Left hindlimb (tissue), 1 donor: ENCODE results near the gene FRY.

Experiments
- DNase-seq: peaks from one replicate; pipeline ENCODE4 v3.0.0-alpha.2; 2018

FRY gene

DNA sequence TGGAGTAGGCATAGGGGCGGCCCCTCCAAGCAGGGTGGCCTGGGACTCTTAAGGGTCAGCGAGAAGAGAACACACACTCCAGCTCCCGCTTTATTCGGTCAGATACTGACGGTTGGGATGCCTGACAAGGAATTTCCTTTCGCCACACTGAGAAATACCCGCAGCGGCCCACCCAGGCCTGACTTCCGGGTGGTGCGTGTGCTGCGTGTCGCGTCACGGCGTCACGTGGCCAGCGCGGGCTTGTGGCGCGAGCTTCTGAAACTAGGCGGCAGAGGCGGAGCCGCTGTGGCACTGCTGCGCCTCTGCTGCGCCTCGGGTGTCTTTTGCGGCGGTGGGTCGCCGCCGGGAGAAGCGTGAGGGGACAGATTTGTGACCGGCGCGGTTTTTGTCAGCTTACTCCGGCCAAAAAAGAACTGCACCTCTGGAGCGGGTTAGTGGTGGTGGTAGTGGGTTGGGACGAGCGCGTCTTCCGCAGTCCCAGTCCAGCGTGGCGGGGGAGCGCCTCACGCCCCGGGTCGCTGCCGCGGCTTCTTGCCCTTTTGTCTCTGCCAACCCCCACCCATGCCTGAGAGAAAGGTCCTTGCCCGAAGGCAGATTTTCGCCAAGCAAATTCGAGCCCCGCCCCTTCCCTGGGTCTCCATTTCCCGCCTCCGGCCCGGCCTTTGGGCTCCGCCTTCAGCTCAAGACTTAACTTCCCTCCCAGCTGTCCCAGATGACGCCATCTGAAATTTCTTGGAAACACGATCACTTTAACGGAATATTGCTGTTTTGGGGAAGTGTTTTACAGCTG, 283.9 kb downstream of the FRY start, which contains the start of the genes BRCA2 and ZAR1L:
BRCA2 (plus strand) TSS at position 271 of the 790 bp plus-strand sequence. CDS start 953 bp downstream, outside the sequence.
ZAR1L (minus strand) TSS at position 126 of the 790 bp plus-strand sequence. CDS start 3,438 bp downstream, outside the sequence.
- peak; percentile 92 for DNase-seq

DNA sequence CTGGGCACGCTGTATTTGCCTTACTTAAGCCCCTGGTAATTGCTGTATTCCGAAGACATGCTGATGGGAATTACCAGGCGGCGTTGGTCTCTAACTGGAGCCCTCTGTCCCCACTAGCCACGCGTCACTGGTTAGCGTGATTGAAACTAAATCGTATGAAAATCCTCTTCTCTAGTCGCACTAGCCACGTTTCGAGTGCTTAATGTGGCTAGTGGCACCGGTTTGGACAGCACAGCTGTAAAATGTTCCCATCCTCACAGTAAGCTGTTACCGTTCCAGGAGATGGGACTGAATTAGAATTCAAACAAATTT, 284.4 kb downstream of the FRY start:
- DNase-seq, result no peak

- DNase-seq, result no peak
These were observed 284.9 kb downstream of the FRY start for GRCh38 chr13:32316501-32316900.

GRCh38 chr13:32317716-32318465, 286.3 kb downstream of the FRY start:
- DNase-seq, result no peak

DNA sequence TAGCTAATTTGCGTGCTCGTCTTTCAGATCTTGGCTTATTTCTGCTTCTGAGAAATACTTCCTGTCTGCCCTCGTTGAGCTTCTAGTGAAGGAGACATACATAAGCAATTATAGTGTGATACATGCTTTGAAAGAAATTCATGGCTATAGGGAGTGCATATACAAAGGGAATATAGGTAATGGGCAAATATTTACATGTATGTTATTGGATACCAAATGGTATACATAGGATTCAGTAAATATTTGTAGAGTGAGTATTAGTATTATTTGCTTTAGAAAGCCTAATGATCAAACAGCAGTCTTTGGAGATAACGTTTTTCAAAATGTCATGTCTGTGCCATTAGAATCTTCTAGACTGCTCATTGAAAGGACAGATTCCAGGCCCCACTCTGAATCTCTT, 289.0 kb downstream of the FRY start:
- DNase-seq, result no peak

DNA sequence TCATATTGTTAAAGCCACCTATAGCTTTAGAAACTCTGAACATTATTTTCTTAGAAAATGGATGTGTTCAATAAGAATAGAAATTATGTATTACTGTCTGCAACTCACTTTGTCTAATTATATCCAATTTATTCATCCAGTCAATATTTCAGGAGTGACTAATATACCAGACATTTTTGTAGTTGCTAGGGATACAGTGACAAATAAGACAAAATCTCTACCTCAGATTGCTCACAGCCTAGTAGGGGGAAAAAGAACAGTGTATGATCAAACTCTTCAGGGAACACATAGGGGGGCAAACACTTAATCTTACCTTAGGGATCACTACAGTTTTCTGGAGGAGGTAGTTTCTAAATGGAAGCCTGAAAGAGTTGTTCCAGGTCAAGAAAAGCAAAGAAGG, 292.3 kb downstream of the FRY start:
- DNase-seq, result no peak

DNA sequence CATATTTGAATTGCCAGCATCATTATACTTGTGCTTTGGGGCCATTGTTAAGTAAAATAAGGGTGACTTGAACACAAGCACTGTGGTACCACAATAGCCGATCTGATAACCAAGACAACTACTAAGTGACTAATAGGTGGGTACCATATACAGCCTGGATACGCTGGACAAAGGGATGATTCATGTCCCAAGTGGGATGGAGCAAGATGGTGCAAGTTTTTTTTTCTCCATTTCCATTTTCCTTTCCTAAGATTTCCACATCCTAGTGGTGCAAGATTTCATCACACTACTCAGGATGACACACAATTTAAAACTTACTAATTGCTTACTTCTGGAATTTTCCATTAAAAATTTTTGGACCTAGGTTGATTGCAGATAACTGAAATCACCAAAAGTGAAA, 298.9 kb downstream of the FRY start:
- no peak for DNase-seq

GRCh38 chr13:32334671-32335070, 303.1 kb downstream of the FRY start:
- no peak for DNase-seq

DNA sequence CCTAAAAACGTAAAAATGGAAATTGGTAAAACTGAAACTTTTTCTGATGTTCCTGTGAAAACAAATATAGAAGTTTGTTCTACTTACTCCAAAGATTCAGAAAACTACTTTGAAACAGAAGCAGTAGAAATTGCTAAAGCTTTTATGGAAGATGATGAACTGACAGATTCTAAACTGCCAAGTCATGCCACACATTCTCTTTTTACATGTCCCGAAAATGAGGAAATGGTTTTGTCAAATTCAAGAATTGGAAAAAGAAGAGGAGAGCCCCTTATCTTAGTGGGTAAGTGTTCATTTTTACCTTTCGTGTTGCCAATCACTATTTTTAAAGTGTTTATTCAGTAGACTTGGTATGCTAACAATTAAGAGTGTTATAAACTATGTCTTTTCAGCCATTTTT, 309.3 kb downstream of the FRY start:
- no peak for DNase-seq

GRCh38 chr13:32347651-32348050, 316.1 kb downstream of the FRY start:
- DNase-seq, result no peak
